Peyer's patch (tissue), 4 donors: ENCODE measurements around the gene MYO1D. TPM values are rescaled to one million over a fixed set of nuclear protein-coding genes. Genes with fewer than 3 reads are reported as not detected.

Experiments
- DNase-seq, 3 donors: peaks; one replicate each; pipeline ENCODE4 v3.0.0-alpha.2; 2017 to 2019
- H3K27ac ChIP-seq, 4 donors: fragments of 200-600 bp; sonication (generic); one replicate each; pipeline ENCODE4 v1.5.1; 2016 to 2019
- H3K27me3 ChIP-seq, 2 donors: fragments of 200-600 bp; sonication (generic); one replicate each; pipeline ENCODE4 v1.5.1; 2019
- H3K36me3 ChIP-seq, 3 donors: fragments of 200-600 bp; sonication (generic); one replicate each; pipeline ENCODE4 v1.5.1; 2016 to 2019
- H3K4me1 ChIP-seq, 4 donors: fragments of 200-600 bp; sonication (generic); one replicate each; pipeline ENCODE4 v1.5.1; 2016 to 2019
- H3K4me3 ChIP-seq, 4 donors: fragments of 200-600 bp; sonication (generic); 1 replicate in 3 of 4; 2 replicates in 1 of 4; pipeline ENCODE4 v1.5.1; 2016 to 2019; ENCODE audit warnings: mild to moderate bottlenecking in 1 of 4
- H3K9me3 ChIP-seq, 4 donors: fragments of 200-600 bp; sonication (generic); one replicate each; pipeline ENCODE4 v1.5.1; 2016 to 2019; ENCODE audit warnings: mild to moderate bottlenecking in 1 of 4
- CTCF ChIP-seq, 6 experiments: fragments of 450-650 bp in 4 of 6; fragments of 200-600 bp in 2 of 6; sonication (generic) in 1 of 6; IDR thresholded peaks; one replicate each; pipeline ENCODE4 v1.5.1; 2017 to 2019; ENCODE audit warnings: antibody characterized with exemption in 6 of 6, mild to moderate bottlenecking in 3 of 6, moderate library complexity in 1 of 6
- POLR2A ChIP-seq, 2 donors: fragments of 450-650 bp; IDR thresholded peaks; one replicate each; pipeline ENCODE4 v1.5.1; 2017; ENCODE audit warnings: antibody characterized with exemption in 2 of 2, mild to moderate bottlenecking in 2 of 2, moderate library complexity in 2 of 2
- total RNA-seq, 4 donors: library from RNA; depleted of rRNA; stranded (reverse); fragments of >200 nt; gene quantifications; one replicate each; pipeline ENCODE4 v1.1.0, GENCODE V29; 2016

Gene MYO1D
- total RNA-seq, 4 donors from 2014 or later = 148 to 340 (median 328) TPM

- Histone ChIP-seq H3K4me1 (peaks cover 0 to 6% (median 5%) of the 10 kb centered on the region in 4 donors), H3K27ac (no peak overlapping the region), H3K27me3 (no peaks in the 10 kb centered on the region), H3K4me3 (no peak overlapping the region), H3K36me3 (peaks cover 0 to 24% (median 0%) of the 10 kb centered on the region in 3 donors), H3K9me3 (no peaks in the 10 kb centered on the region)
- TF ChIP-seq CTCF (IDR thresholded peaks at IDR 0.05) (no peak), POLR2A (IDR thresholded peaks at IDR 0.05) (no peak)
- peak in 2 of 3 donors; percentile 13 to 46 for DNase-seq
These were observed 392.3 kb downstream of the MYO1D start for GRCh38 chr17:32484628-32485027.

- Histone ChIP-seq H3K27ac (peak overlapping the region in 2 of 4 donors; percentile 28 to 32), H3K27me3 (no peaks in the 10 kb centered on the region), H3K36me3 (peaks cover 0 to 30% (median 0%) of the 10 kb centered on the region in 3 donors), H3K4me3 (no peak overlapping the region), H3K9me3 (no peaks in the 10 kb centered on the region), H3K4me1 (peaks cover 0 to 6% (median 4%) of the 10 kb centered on the region in 4 donors)
- DNase-seq = peak in 2 of 3 donors; percentile 45 to 46
- TF ChIP-seq CTCF (IDR thresholded peaks at IDR 0.05) = no peak
- TF ChIP-seq POLR2A (IDR thresholded peaks at IDR 0.05) = no peak
These were observed 392.9 kb downstream of the MYO1D start for GRCh38 chr17:32484041-32484461.

GRCh38 chr17:32483451-32484019 lies 393.4 kb downstream of the MYO1D start:
- TF ChIP-seq POLR2A (IDR thresholded peaks at IDR 0.05) (no peak), CTCF (IDR thresholded peaks at IDR 0.05) (peak; percentile 42 to 71 (median 60))
- Histone ChIP-seq H3K4me1 (peaks cover 0 to 6% (median 4%) of the 10 kb centered on the region in 4 donors), H3K4me3 (no peak overlapping the region), H3K36me3 (peaks cover 0 to 35% (median 0%) of the 10 kb centered on the region in 3 donors), H3K27me3 (no peaks in the 10 kb centered on the region), H3K9me3 (no peaks in the 10 kb centered on the region), H3K27ac (peak overlapping the region in 3 of 4 donors; percentile 8 to 32 (median 28))
- peak in 2 of 3 donors; percentile 53 to 70 for DNase-seq

- peaks cover 0 to 6% (median 4%) of the 10 kb centered on the region in 4 donors for H3K4me1 ChIP-seq
- H3K9me3 ChIP-seq = no peaks in the 10 kb centered on the region
- H3K27me3 ChIP-seq = no peaks in the 10 kb centered on the region
- peaks cover 0 to 43% (median 0%) of the 10 kb centered on the region in 3 donors for H3K36me3 ChIP-seq
- peak in 1 of 3 donors; percentile 29 for DNase-seq
- H3K27ac ChIP-seq = no peak overlapping the region
- H3K4me3 ChIP-seq = no peak overlapping the region
- TF ChIP-seq POLR2A (IDR thresholded peaks at IDR 0.05) (no peak), CTCF (IDR thresholded peaks at IDR 0.05) (no peak)
These were observed 394.2 kb downstream of the MYO1D start for GRCh38 chr17:32482568-32483320.

- Histone ChIP-seq H3K36me3 (peaks cover 0 to 58% (median 0%) of the 10 kb centered on the region in 3 donors), H3K4me3 (no peak overlapping the region), H3K27me3 (no peaks in the 10 kb centered on the region), H3K9me3 (no peaks in the 10 kb centered on the region), H3K27ac (no peak overlapping the region), H3K4me1 (peaks cover 0 to 5% (median 4%) of the 10 kb centered on the region in 4 donors)
- TF ChIP-seq CTCF (IDR thresholded peaks at IDR 0.05) = no peak
- TF ChIP-seq POLR2A (IDR thresholded peaks at IDR 0.05) = no peak
- peak in 1 of 3 donors; percentile 38 for DNase-seq
These were observed 395.7 kb downstream of the MYO1D start for GRCh38 chr17:32481193-32481592.
